ENCODE measurements around the gene PWWP2B. TPM values are rescaled to one million over a fixed set of nuclear protein-coding genes. Genes with fewer than 3 reads are reported as not detected.

The PWWP2B gene
- total RNA-seq, 1 experiment from 2014 or later: 10.0 TPM

DNA sequence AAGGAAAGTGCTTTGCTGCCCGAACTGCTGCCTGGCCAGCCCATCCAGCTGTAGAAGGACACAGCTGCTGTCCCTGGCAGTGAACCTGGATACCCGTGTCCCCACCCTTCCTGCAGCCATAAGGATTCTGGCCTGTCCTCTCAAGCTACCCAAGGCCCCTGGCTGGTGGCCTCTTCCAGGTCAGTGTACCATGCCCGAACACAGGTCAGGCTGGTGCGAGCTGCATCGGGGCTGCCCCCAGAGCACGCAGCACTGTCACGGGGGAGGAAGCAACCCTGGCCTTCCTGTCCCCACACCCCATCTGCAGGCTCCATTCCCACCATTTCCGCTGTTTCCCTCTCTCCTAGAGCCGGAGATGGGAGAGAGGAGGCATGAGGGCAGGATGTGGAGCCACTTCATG, 30.5 kb upstream of the PWWP2B start:
- Mint-ChIP-seq H3K27ac (ENCODE audit: low read depth, unreplicated experiment) (no peak overlapping the region), H3K27me3 (ENCODE audit: insufficient read depth, unreplicated experiment) (peaks cover 1% of the 10 kb centered on the region), H3K4me1 (ENCODE audit: insufficient read depth, unreplicated experiment) (no peaks in the 10 kb centered on the region), H3K36me3 (ENCODE audit: insufficient read depth, unreplicated experiment) (no peaks in the 10 kb centered on the region), H3K4me3 (ENCODE audit: unreplicated experiment) (no peak overlapping the region), H3K9me3 (ENCODE audit: unreplicated experiment) (peaks cover 8% of the 10 kb centered on the region)
- TF ChIP-seq, protein P1, sequence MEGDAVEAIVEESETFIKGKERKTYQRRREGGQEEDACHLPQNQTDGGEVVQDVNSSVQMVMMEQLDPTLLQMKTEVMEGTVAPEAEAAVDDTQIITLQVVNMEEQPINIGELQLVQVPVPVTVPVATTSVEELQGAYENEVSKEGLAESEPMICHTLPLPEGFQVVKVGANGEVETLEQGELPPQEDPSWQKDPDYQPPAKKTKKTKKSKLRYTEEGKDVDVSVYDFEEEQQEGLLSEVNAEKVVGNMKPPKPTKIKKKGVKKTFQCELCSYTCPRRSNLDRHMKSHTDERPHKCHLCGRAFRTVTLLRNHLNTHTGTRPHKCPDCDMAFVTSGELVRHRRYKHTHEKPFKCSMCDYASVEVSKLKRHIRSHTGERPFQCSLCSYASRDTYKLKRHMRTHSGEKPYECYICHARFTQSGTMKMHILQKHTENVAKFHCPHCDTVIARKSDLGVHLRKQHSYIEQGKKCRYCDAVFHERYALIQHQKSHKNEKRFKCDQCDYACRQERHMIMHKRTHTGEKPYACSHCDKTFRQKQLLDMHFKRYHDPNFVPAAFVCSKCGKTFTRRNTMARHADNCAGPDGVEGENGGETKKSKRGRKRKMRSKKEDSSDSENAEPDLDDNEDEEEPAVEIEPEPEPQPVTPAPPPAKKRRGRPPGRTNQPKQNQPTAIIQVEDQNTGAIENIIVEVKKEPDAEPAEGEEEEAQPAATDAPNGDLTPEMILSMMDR (IDR thresholded peaks at IDR 0.05; ENCODE audit: unreplicated experiment): no peak
- intact Hi-C loops (cut with micrococcal nuclease): no loop called here
- ChIA-PET CTCF (interaction anchor here (0.6 to 0.7 kb wide), 2 partner anchors 99 to 143 kb away, joined by 4 read pairs; no protein-coding TSS in a partner anchor), POLR2A (no interaction called here)
- BruUV-seq (replicated peaks): no TSS peak
- no peak for DNase-seq (ENCODE audit: unreplicated experiment)

DNA sequence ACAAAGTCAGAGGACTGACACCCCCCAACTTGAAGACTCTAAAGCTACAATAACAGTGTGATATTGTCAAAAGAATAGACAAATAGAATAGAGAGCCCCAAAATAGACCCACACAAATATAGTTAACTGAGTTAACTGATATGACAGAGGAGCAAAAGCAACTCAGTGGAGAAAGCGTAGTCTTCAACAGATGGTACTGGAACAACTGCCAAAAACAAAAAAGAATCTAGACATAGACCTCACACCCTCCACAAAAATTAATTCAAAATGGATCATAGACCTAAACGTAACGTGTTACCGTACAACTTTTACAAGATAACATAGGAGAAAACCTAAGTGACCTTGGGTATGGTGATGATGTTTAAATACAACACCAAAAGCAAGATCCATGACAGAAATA, 28.6 kb upstream of the PWWP2B start:
- H3K9me3 Mint-ChIP-seq (ENCODE audit: unreplicated experiment): peaks cover 8% of the 10 kb centered on the region
- H3K27ac Mint-ChIP-seq (ENCODE audit: low read depth, unreplicated experiment): no peak overlapping the region
- ChIA-PET CTCF (no interaction called here), POLR2A (interaction anchor here (1.2 kb wide), 1 partner anchor 16 kb away, joined by 3 read pairs; no protein-coding TSS in a partner anchor)
- H3K4me1 Mint-ChIP-seq (ENCODE audit: insufficient read depth, unreplicated experiment): no peaks in the 10 kb centered on the region
- no peaks in the 10 kb centered on the region for H3K36me3 Mint-ChIP-seq (ENCODE audit: insufficient read depth, unreplicated experiment)
- DNase-seq (ENCODE audit: unreplicated experiment): no peak
- H3K4me3 Mint-ChIP-seq (ENCODE audit: unreplicated experiment): no peak overlapping the region
- TF ChIP-seq, protein P1 (IDR thresholded peaks at IDR 0.05; ENCODE audit: unreplicated experiment): no peak
- H3K27me3 Mint-ChIP-seq (ENCODE audit: insufficient read depth, unreplicated experiment): peaks cover 17% of the 10 kb centered on the region
- BruUV-seq (replicated peaks): no TSS peak
- intact Hi-C loops (cut with micrococcal nuclease): no loop called here

DNA sequence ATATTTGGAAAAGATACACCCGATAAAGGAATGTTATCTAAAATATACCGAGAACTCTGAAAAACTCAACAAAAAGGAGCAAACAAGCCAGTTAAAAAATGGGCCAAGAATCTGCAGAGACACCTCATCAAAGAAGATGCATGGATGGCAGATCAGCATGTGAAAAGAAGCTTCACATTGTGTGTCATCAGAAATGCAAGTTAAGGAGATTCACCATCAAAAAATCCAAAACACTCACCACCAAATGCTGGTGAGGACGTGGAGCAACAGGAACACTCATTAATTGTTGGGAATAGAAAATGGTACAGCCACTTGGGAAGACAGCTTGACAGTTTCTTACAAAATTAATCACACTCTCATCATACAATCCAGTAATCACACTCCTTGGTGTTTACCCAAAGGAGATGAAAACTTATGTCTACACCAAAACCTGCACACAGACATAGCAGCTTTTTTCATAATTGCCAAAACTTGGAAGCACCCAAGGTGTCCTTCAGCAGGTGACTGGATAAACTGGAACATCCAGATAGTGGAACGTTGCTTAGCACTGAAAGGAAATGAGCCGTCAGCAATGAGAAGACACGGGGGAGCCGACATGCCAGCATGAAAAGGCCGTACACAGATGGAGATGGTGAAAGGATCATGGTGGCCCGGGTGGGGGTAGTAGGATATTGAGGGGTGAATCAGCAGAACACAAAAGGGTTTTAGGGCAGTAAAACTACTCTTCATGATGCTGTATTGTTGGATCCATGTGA, 27.9 kb upstream of the PWWP2B start:
- H3K27ac Mint-ChIP-seq (ENCODE audit: low read depth, unreplicated experiment): no peak overlapping the region
- intact Hi-C loops (cut with micrococcal nuclease): no loop called here

DNA sequence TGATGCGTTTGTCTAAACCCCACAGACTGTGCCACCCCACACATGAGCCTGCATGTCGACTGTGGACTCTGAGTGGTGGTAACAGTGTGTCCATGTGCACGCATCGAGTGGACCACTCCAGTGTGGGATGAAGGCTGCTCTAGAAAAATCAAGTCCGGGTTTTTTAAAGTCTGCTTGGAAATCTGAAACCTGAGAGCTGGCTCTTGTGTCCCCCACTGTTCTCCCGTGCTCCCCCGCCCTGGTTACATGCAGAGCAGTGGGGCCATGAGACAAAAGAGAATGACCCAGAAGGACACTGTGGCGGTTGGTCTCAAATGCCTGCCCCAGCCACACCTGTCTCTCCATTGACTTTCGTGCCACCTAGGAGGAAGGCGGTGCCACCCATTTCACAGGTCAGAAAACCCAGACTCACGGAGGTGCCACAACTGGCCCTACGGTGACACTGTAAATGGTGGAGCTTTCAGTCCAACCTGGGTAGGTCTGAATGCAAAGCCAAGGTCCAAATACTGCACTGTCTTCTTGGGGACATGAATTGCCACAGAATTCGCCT, 27.3 kb upstream of the PWWP2B start:
- H3K27me3 Mint-ChIP-seq (ENCODE audit: insufficient read depth, unreplicated experiment): peaks cover 24% of the 10 kb centered on the region
- intact Hi-C loops (cut with micrococcal nuclease): no loop called here
- H3K4me1 Mint-ChIP-seq (ENCODE audit: insufficient read depth, unreplicated experiment): no peaks in the 10 kb centered on the region
- no peak overlapping the region for H3K27ac Mint-ChIP-seq (ENCODE audit: low read depth, unreplicated experiment)
- BruUV-seq (replicated peaks): no TSS peak
- CTCF ChIA-PET: no interaction called here
- H3K36me3 Mint-ChIP-seq (ENCODE audit: insufficient read depth, unreplicated experiment): no peaks in the 10 kb centered on the region
- TF ChIP-seq, protein P1 (IDR thresholded peaks at IDR 0.05; ENCODE audit: unreplicated experiment): no peak
- POLR2A ChIA-PET: no interaction called here
- DNase-seq (ENCODE audit: unreplicated experiment): no peak
- no peak overlapping the region for H3K4me3 Mint-ChIP-seq (ENCODE audit: unreplicated experiment)
- peaks cover under 1% of the 10 kb centered on the region for H3K9me3 Mint-ChIP-seq (ENCODE audit: unreplicated experiment)

More for the DNA sequence above, 27.9 kb upstream of the PWWP2B start:
- Mint-ChIP-seq H3K27me3 (ENCODE audit: insufficient read depth, unreplicated experiment) (peaks cover 24% of the 10 kb centered on the region), H3K4me1 (ENCODE audit: insufficient read depth, unreplicated experiment) (no peaks in the 10 kb centered on the region), H3K4me3 (ENCODE audit: unreplicated experiment) (no peak overlapping the region), H3K36me3 (ENCODE audit: insufficient read depth, unreplicated experiment) (no peaks in the 10 kb centered on the region), H3K9me3 (ENCODE audit: unreplicated experiment) (peaks cover 7% of the 10 kb centered on the region)
- DNase-seq (ENCODE audit: unreplicated experiment): no peak
- TF ChIP-seq, protein P1 (IDR thresholded peaks at IDR 0.05; ENCODE audit: unreplicated experiment): no peak
- ChIA-PET POLR2A (interaction anchor here (1.2 kb wide), 1 partner anchor 15 kb away, joined by 3 read pairs; no protein-coding TSS in a partner anchor), CTCF (no interaction called here)
- BruUV-seq (replicated peaks): no TSS peak

All from MCF 10A (cell line).